ENCODE results near the gene ANK2.

Gene ANK2

DNA sequence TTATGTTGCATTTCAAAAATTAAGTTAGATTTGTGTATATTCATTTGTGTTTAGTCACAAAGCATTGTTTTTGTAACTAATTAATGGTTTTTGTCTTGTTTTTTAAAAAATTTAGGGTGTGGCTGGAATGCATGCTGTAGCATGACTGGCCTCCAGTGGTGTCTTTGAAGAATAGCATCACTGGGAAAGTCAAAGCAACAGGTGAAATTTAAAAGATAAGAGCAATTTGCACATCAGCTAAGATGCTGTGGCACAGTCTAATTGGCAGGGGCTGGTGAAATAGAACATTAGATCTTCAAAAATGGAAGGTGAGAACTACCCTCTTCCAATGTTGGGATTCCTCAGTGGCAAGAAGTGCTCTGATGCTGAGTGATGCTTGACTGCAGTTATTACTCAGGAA, 45.3 kb downstream of the ANK2 start:
- no peak for DNase-seq (ENCODE audit: low read depth)

DNA sequence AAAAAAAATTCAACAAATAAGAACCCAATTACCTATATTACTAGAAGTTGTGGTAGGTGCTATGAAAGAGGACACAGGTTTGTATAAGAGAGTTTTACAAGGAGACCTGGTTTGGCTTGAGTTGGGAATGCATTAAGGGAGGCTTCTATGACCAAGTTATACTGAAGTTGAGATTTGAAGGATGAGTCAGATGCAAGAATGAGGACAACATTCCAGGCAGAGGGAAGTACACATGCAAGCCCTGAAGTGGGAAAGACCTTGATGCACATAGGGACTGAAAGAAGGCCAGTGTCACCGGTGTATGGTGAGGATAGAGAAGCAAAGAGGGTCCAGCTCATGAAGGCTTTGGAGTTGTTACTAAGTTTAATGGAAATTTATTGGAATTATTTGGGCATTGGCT, 52.2 kb downstream of the ANK2 start:
- no peak for DNase-seq (ENCODE audit: low read depth)

DNA sequence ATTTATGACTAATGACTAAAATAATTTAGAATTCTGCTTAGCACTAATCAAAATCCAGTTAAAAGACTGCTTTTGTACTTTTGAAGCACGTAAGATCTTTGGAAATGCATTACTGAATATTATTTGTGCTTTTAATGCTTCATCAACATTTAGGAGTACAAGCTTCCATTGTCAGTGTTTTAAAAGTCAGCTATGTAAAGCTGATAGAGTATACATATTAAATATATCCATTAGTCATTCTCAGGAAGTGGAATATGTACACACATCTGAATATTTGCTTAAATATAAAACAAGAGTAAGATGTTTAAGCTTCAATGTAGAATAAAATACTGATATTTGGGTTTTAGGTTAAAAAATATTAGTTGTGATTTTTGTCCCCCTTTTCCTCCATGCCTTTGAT, 54.1 kb downstream of the ANK2 start:
- no peak for DNase-seq (ENCODE audit: low read depth)

DNA sequence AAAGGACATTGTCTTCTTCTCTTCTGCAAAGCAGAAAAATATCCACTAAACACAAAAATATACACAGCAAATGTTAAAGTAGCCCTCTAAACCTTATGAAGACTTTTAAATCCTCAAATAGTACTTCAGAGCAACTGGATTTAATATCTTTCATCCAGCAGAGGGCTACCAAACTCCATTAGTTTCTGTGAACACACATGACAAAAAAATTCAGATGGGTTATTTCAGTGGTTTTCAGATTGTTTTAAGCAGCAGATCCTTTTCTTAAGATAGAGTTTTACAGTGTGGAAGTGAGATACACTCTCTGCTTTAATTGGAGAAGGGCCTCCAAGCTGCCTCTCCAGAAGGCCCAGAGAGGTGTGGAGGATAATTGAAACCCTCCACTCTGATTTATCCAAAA, 56.7 kb downstream of the ANK2 start:
- DNase-seq (ENCODE audit: low read depth): peak; percentile 49

DNA sequence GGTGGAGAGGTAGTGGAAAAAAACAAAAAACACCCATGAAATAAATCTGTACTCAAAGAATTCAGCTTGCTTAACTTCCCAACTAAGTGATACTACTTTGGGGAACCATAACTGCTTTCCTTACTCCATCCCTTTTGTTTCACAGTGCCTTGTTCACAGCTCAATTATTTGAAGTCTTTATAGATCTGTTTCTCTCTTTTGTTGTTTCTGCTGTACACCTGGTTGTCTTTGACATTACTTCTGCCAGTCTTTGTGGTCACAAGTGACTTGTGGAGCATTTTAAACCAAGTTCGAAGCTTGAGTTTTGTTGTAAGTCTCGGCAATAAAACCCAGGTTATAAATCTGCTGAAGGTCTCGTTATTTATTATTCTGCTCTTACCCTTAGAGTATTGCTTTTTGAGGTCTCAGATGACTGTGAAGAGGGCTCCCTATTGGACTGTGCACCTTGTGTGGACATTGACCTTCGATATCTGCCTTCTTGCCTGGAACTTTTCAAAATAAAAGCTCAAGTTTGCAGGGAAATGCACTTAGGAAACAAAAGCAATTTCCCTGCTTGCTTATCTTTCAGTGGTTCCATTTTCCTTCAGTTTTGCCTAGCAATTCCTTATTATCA, 59.8 kb downstream of the ANK2 start:
- DNase-seq (ENCODE audit: low read depth): no peak

DNA sequence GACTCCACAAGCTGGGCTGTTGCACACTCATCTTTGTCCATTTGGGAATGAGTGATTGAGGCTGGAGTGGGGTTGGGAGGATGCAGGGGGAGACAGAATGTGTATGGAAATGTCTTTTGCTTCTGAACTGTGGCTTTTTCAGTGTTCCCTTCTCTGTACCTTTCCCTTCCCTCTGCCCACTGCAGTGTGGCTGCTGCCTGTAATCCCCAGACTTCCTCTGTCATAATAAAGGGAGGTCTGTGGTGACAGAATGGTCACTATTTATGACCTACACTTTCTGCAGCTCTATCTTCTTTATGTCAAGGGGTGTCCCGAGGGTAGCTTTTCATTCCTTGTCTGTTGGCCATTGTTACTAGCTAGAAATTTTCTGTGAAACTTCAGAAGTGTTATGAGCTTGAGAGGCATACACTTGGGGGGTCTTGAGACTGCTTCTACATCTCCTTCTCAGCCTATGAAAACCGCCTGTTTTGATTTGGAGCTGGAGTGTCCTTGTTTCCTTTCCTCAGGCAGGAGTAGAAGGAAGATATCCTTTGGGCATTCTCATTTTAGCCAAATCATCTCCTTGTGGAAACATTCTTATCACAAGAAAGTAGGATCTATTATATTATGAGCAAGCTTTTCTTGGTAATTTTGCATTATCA, 63.0 kb downstream of the ANK2 start:
- DNase-seq (ENCODE audit: low read depth): no peak

DNA sequence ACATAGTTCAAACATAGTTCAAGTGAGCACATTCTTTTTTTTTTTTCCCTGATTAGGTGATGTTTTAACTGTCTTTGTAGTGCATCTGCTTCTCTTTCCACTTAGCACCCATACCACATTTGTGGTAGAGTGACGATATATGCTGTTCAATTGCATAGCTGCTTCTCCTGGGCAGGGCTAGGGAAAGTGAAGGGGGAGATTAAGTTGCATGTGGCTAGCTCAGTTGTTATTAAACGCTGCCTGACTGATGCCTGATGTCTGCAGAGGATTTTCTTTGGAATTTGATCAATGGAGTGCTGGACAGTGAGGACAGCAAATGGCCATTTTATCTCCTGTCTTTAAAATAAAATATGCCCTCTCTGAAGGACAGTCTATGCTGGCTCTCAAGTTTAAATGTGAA, 63.7 kb downstream of the ANK2 start:
- DNase-seq (ENCODE audit: low read depth): no peak

DNA sequence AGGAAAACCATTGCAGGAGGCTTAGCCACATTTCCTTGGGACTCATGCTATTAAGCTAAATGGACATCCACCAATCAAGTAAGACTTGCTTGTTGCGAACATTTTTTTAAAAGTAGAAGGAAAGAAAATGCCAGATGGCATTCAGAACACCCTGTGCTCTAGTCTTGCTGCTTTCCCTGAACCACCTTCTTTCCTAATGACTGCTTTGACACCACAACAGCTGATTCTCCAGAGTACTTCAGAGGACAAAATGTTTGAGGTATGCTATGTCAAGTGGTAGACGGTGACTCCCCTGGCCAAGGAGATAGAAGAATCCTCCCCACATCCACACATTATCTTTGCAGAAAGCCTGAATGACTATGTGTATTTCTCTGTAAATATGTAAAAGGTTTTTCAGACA, 65.4 kb downstream of the ANK2 start:
- no peak for DNase-seq (ENCODE audit: low read depth)

DNA sequence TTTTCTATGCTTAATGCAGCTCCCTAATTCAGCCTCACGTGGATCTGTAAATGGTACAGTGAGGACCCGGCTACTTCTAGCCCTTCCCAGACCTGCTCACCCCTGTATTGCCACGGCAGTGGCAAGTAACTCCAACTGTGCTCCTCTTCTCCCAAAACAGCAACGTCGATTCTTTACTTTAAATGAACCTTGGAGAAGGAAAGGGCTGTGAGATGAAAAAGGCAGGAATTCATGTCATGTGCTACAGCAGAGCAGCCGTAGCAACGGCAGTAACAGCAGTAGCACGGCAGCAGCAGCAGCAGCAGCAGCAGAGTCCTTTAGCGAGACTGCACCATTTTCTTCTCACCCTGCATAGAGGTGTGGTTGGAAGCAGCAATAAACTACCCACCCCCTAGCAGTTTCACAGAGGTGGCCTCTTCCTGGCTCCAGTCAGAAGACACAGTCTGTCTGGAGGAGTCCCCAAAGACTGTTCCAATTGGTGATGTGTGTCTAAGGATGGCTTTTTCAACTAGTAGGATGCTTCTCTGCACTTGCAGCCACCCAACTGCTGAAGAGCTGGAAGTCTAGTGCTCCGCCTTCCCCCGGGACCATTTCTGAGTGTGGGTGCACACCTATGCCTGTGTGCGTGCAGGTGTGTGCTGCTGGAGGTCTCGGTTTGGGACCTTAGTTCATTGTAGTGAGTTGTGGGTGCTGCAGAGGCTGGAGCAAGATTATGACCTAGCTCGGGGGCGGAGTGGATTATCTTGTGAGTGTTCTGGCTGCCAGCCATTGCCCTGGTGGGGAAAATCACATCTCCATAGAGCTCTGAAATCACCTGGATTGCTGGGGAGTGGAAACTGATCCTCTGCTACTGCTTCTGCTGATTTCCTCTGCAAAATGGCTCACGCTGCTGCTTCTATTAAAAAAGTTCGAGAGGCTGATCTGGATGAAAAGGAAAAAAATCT, 67.2 kb downstream of the ANK2 start:
- no peak for DNase-seq (ENCODE audit: low read depth)

DNA sequence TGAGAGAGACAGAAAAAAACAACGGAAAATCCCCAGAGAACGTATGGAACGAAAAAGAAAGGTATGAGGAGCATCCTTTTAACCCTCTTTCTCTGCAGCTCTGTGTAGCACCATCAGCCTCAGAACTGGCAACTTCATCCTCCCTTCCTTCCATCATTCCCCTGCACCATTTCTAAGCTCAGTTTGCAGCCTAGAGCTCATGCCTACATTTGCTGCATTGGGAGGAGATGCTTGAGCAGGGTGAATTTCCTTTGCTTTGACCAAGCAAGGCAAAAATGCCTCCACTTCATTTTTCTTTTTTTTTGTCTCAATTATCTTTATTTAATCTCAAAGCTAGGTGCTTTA, 67.9 kb downstream of the ANK2 start:
- no peak for DNase-seq (ENCODE audit: low read depth)

DNA sequence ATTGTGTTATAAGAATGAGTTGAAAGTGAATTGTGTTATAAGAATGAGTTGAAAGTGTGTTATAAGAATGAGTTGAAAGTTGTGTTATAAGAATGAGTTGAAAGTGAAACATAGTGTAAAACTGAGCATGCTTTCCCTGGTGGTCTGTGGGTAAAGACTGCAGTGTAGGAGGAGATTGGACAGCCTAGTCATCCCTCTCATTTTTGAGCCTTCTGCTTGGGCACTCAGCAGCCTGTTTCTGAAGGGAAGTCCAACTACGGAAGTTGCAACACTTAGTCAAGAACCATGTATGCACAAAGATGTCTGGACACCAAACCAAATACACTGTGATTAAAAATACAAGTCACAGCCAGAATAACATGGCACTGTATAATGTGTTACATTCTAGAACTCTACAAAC, 72.6 kb downstream of the ANK2 start:
- DNase-seq (ENCODE audit: low read depth): no peak

DNA sequence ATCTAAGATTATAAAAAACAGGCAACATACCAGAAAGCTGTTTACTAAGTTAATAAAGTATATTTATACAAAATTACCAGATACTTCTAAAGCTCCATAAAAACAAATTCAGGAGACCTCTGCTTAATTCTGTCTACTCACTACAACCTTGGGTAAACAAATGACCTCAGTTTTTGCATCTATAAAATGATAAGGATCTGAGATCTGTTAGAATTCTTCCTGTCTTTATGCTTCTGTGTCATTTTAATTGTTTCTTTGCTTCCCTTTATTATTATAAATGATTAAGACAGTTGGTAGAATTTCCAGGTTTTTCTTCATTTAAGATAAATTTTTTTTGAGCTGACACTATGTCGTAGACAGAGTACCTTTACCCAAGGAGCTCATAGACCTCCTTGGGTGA, 76.0 kb downstream of the ANK2 start:
- DNase-seq (ENCODE audit: low read depth): no peak

DNA sequence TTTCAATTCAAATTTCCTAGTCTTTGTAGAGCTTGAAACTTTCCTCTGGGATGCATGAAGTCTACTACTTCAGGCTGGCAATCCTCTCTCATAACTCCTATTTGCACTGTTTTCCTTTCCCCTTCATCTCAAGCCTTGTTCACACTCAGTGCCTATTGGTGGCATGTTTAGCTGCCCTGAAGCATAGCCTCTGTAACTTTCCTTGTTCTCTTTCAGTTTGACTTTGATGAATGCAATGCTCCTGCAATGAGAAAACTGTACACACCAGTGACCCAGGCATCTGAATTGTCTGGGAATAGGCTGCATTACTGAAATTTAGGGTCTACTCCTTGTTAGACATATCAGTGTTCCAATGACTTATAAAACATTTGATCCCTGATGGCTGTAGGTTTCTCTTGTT, 81.7 kb downstream of the ANK2 start:
- DNase-seq (ENCODE audit: low read depth): no peak

DNA sequence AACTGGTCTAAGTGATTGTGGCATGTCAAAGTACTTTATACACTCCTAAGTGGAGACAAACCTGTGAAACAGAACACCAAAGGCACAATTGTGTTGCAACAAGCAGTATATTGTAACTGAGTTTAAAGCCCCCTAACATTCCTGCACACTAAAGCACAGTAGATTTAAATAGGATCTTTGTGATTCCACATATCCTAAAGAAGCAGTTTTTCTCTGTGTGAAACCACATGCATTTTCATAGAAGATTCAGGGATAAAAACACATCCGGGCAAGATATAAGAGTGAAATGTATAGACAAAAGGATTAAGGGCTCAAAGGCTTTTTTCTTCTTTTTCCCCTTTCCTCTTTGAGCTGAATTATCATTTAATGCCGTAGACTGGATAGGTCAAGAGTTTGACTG, 82.2 kb downstream of the ANK2 start:
- DNase-seq (ENCODE audit: low read depth): no peak

DNA sequence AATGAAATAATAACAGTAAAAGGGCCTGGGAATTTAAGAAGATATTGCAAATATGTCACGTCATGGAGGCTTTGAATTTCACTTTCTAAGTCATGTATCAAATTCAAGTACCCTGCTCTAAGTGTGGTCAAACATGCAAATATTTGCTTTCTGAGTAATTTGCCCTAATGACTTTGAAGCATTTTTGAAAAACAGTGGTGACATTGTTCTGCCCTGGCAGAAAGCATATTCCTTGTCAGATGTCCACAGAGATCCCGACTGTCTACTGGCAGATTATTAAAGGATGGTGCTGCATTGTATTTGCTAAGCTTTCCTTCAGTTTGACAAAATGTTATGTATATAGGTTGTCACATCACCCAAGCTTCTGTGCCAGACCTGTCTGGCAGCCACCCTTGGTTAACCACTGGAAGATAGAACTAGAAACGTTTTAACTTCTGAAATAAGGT, 92.5 kb downstream of the ANK2 start:
- DNase-seq (ENCODE audit: low read depth): peak; percentile 70

DNA sequence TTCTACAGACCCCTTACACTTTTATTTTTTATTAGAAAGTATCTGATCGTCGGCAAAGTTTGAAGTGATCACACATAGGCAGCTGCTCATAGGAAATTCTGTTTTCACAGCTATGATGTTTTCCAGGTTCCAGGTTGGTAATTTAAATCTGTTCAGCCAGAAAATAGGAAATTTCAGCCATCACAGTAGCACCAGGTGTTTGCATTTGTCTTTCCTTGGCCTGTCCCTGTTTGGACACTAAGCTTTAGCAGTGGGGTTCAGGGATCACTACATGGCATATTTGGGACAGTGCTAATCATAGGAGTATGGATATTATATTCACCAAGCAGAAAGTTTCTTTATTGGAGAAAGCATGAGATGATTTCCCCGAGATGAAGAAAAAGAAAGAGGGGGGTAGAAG, 92.9 kb downstream of the ANK2 start:
- no peak for DNase-seq (ENCODE audit: low read depth)

DNA sequence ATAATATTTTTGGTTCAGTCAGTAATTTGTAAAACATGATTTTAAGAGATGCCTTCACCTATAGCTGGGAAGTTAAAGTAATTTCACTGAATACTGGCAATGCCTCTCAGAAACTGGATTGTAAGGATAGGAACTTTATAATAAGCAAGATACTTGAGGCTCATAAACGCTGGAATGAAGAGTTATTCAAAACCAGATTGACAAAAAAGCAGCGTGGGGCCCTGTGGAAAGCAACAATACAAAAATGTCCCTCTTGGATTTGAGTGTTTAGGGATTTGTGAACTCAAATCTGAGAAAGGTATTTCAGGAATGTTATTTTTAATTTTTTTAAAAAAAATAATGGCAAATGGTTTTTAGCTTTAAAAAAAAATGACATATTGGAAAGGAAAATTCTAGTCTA, 94.6 kb downstream of the ANK2 start:
- DNase-seq (ENCODE audit: low read depth): no peak

DNA sequence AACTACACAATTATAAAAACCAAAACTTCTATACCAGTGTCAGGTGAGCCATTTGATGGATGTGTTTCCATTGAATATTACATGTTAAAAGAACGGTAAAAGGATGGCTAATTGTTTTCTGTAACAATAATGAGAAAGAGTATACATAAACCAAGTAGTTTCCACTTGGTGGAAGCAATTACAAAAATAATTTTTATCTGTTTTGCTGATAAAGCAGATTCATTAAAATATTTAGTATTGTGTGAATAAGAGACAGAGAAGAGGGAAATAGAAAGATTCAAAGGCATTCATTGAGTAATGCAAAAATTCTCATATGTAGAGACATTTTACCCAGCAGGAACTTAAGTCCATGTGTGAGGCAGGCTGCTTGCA, 95.7 kb downstream of the ANK2 start:
- DNase-seq (ENCODE audit: low read depth): no peak

DNA sequence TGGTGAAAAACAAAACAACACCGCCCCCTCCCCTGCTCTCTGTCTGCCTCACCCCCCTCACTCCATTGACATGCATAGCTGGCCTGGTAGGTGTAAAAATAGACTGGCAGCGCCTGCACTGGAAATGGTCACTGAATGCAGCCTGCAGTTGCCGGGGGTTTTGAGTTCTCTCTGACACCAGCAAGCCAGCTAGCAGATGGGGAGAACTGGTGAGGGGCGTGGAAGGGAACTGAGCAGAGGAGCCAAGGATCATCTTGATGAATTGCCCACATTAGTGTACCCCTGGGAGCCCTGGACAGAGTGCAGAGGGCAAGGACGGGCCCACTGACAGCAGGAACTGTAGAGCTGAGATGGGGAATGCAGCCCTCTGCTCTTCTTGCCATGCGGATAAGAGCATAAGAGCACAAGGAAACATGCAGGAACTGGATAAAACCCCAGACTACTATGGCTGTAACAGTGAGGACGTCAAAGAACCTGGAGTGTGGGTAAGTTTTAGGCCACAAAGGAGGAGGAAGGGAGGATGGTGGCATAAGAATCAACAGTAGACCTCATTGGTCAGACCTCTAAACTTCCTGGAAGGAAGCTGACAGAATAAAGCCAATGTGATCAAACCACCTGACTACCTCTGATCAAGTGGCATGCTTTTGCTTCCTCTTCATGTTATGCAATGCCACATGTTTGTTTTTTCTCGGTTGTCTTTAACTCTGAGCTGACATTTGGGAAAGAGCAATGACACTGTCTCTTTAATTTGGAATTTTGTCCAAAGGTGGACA, 96.3 kb downstream of the ANK2 start:
- no peak for DNase-seq (ENCODE audit: low read depth)

DNA sequence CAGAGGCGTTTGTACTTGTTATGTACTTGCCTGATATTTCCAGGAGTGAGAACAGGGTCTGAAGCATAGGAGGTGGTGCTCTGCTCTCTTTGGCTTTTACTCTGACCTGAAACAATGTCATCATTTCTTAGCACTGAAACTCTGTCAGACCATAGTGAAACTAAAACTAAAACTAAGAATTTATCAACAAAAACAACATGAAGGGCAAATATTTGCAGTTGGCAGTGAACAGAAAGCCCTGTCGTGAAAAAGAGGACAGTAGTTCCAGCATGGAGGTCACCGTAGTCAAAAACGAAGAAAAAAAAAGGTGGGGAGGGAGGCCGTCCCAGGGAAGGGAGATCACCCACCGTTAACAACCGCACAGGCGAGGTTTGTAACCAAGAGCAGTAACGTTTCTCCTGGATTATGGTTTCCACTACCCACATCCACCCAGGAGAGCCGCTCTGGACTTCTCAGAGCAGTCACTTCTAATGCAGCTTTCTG, 97.5 kb downstream of the ANK2 start:
- DNase-seq (ENCODE audit: low read depth): no peak

DNA sequence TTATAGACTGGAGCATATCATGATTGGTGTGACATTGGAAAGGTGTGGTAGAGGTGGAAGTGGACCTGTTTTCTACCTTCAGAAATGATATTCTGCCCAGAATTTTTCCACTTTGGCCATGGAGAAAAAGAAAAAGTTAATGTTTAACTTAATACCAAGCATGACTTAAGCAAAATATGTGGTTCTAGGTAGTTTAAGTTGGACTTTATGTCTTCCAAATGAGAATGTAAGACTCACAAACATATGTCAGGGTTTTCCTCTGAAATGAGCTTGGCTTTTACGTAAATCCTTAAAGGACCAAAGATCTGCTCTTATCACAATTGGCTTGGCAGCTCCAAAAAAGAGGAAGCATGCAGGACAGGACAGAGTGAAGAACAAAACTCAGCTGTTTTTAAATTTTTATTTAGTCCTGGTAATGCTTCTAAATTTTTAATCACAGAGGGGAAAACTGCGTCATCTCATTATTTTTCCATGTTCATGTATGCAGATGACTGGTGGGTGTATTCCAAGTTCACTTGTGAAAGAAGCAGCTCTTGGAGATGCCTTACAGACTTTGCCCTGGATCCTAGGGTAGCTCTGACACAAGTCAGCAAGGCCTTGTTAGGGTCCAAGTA, 98.2 kb downstream of the ANK2 start:
- DNase-seq (ENCODE audit: low read depth): no peak

DNA sequence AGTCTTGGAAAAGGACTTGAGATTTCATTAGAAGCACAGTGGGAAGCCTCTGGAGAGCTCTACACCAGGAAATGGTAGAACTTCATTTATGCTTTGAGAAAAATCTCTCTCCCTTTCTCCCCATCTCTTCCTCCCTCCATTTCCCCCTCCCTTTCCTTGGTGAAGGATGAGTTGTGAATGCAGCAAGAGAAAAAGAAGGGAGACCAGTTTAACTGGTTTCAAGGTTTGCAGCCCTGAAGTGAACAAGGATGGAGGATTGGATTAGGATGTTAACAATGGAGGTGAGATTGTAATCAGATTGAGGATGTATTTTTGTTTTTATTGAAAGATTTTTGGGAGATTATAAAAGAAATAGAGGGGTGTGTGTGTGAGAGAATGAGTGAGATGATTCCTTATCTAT, 99.5 kb downstream of the ANK2 start:
- DNase-seq (ENCODE audit: low read depth): no peak
